ENCODE data around the gene TMEM184A.

TMEM184A gene

GRCh38 chr7:1550005-1550845 is 5.8 kb downstream of the TMEM184A start:
- DNase-seq: no peak

- no peak for DNase-seq
Observed at GRCh38 chr7:1549357-1550004, 6.5 kb downstream of the TMEM184A start.

- no peak for DNase-seq
Observed at GRCh38 chr7:1548944-1549343, 7.1 kb downstream of the TMEM184A start.

GRCh38 chr7:1548438-1548831 is 7.6 kb downstream of the TMEM184A start:
- no peak for DNase-seq

GRCh38 chr7:1547777-1548437 is 8.1 kb downstream of the TMEM184A start:
- no peak for DNase-seq

- no peak for DNase-seq
Observed at GRCh38 chr7:1546909-1547776, 8.9 kb downstream of the TMEM184A start.

GRCh38 chr7:1546274-1546908 is 9.6 kb downstream of the TMEM184A start:
- no peak for DNase-seq

- no peak for DNase-seq
Observed at GRCh38 chr7:1545417-1546246, 10.4 kb downstream of the TMEM184A start.

- DNase-seq: no peak
Observed at GRCh38 chr7:1544896-1545416, 11.0 kb downstream of the TMEM184A start.

- DNase-seq: no peak
Observed at GRCh38 chr7:1544178-1544895, 11.7 kb downstream of the TMEM184A start.

GRCh38 chr7:1543826-1544177 is 12.2 kb downstream of the TMEM184A start:
- no peak for DNase-seq

- no peak for DNase-seq
Observed at GRCh38 chr7:1542841-1543747, 12.9 kb downstream of the TMEM184A start.

GRCh38 chr7:1542329-1542728 is 13.7 kb downstream of the TMEM184A start:
- no peak for DNase-seq

GRCh38 chr7:1541431-1542162 is 14.4 kb downstream of the TMEM184A start:
- no peak for DNase-seq

- DNase-seq: no peak
Observed at GRCh38 chr7:1540776-1541271, 15.2 kb downstream of the TMEM184A start.

- DNase-seq: no peak
Observed at GRCh38 chr7:1539882-1540775, 15.9 kb downstream of the TMEM184A start.

- DNase-seq: no peak
Observed at GRCh38 chr7:1539181-1539881, 16.7 kb downstream of the TMEM184A start.
